Ascending aorta (tissue), 2 donors: Measurements from ENCODE around the gene PDZRN3. TPM values are rescaled to one million over a fixed set of nuclear protein-coding genes. Genes with fewer than 3 reads are reported as not detected.

Experiments
- DNase-seq, 2 donors: peaks; one replicate each; pipeline ENCODE4 v3.0.0-alpha.2; 2019; ENCODE audit warnings: low spot score in 2 of 2
- H3K27ac ChIP-seq, 2 donors: fragments of 200-600 bp; sonication (generic); one replicate each; pipeline ENCODE4 v1.5.1; 2016 to 2017; ENCODE audit warnings: mild to moderate bottlenecking in 1 of 2
- H3K27me3 ChIP-seq: fragments of 200-600 bp; sonication (generic); one replicate; pipeline ENCODE4 v1.5.1; 2017
- H3K36me3 ChIP-seq, 2 donors: fragments of 200-600 bp; sonication (generic); one replicate each; pipeline ENCODE4 v1.5.1; 2016
- H3K4me1 ChIP-seq, 2 donors: fragments of 200-600 bp; sonication (generic); one replicate each; pipeline ENCODE4 v1.5.1; 2016 to 2017; ENCODE audit warnings: mild to moderate bottlenecking in 1 of 2
- H3K4me3 ChIP-seq, 2 donors: fragments of 200-600 bp; sonication (generic); one replicate each; pipeline ENCODE4 v1.5.1; 2016 to 2017; ENCODE audit warnings: mild to moderate bottlenecking in 1 of 2
- H3K9me3 ChIP-seq, 2 donors: fragments of 200-600 bp; sonication (generic); one replicate each; pipeline ENCODE4 v1.5.1; 2016
- CTCF ChIP-seq, 3 experiments: fragments of 200-600 bp in 2 of 3; fragments of 450-650 bp in 1 of 3; sonication (generic) in 2 of 3; IDR thresholded peaks; one replicate each; pipeline ENCODE4 v1.5.1; 2016 to 2019; ENCODE audit warnings: antibody characterized with exemption in 3 of 3, mild to moderate bottlenecking in 1 of 3, moderate library complexity in 1 of 3
- intact Hi-C: fragments of 100-400 bp; cut with DNase I; formaldehyde crosslinking; loops from one replicate; pipeline ENCODE4 v1.15.1; 2023
- total RNA-seq: library from RNA; depleted of rRNA; stranded (reverse); fragments of >200 nt; gene quantifications from one replicate; pipeline ENCODE4 v1.1.0, GENCODE V29; 2016

Gene PDZRN3
- total RNA-seq, 1 donor from 2014 or later, result 71.9 TPM

GRCh38 chr3:73451301-73451944, 173.3 kb downstream of the PDZRN3 start:
- intact Hi-C loops, result no loop called here
- Histone ChIP-seq H3K27ac (no peak overlapping the region), H3K4me1 (peaks cover 5 to 38% of the 10 kb centered on the region in 2 donors), H3K27me3 (no peaks in the 10 kb centered on the region), H3K36me3 (no peaks in the 10 kb centered on the region), H3K4me3 (no peak overlapping the region), H3K9me3 (no peaks in the 10 kb centered on the region)
- TF ChIP-seq CTCF (IDR thresholded peaks at IDR 0.05), result no peak
- no peak for DNase-seq

DNA sequence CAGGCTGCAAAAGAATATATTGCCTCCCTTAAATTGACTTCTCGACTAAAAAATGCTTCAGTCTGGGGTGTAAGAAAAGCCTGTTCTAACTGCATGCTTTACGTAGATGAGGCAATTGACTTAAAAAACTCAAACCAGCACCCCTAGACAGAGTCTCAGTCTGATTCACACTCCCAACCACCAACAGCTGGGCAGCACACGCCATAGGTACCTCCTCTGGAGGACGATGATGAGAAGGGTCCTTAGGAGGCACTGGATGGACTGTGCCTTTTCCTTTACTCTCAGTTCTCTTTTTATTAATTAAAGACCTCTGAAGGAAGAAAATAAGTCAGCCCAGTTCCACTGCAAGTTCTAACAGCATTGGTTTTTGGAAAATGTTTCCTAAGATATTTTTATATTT, 175.0 kb downstream of the PDZRN3 start:
- no peaks in the 10 kb centered on the region for H3K9me3 ChIP-seq
- no peak for DNase-seq
- no peak overlapping the region for H3K4me3 ChIP-seq
- H3K4me1 ChIP-seq, result peaks cover 5 to 36% of the 10 kb centered on the region in 2 donors
- H3K27ac ChIP-seq, result no peak overlapping the region
- no peaks in the 10 kb centered on the region for H3K27me3 ChIP-seq
- no peaks in the 10 kb centered on the region for H3K36me3 ChIP-seq
- TF ChIP-seq CTCF (IDR thresholded peaks at IDR 0.05), result no peak
- intact Hi-C loops, result loop anchor here (5.0 kb wide), 1 partner anchor 347 kb away; no protein-coding TSS in a partner anchor

GRCh38 chr3:73448761-73449301, 175.9 kb downstream of the PDZRN3 start:
- peaks cover under 1 to 30% of the 10 kb centered on the region in 2 donors for H3K4me1 ChIP-seq
- no peaks in the 10 kb centered on the region for H3K27me3 ChIP-seq
- DNase-seq, result no peak
- intact Hi-C loops, result loop anchor here (5.0 kb wide), 1 partner anchor 347 kb away; no protein-coding TSS in a partner anchor
- H3K27ac ChIP-seq, result no peak overlapping the region
- no peak for TF ChIP-seq CTCF (IDR thresholded peaks at IDR 0.05)
- no peaks in the 10 kb centered on the region for H3K9me3 ChIP-seq
- H3K4me3 ChIP-seq, result no peak overlapping the region
- H3K36me3 ChIP-seq, result no peaks in the 10 kb centered on the region

DNA sequence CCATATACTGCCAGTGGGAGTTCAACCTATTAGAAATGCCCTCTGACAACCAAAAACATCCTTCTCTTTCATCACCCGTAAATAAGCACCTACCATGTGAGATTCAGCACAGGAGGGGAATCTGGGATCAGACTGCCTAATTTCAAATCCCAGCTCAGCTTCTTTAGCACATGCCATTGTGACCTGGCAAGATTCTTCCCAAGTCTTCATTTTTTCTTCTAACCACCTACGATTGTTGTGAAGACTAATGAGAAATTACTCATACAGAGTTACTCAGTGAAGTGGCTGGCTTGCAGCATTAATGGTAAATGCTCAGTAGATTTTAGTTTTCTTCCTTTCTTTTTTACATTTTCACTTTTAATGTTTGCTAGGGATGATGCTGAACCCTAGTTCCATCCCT, 176.7 kb downstream of the PDZRN3 start:
- no peak for DNase-seq
- Histone ChIP-seq H3K4me3 (no peak overlapping the region), H3K36me3 (no peaks in the 10 kb centered on the region), H3K4me1 (peaks cover 0 to 28% of the 10 kb centered on the region in 2 donors), H3K27ac (no peak overlapping the region), H3K27me3 (no peaks in the 10 kb centered on the region), H3K9me3 (no peaks in the 10 kb centered on the region)
- intact Hi-C loops, result loop anchor here (5.0 kb wide), 1 partner anchor 346 kb away; no protein-coding TSS in a partner anchor
- TF ChIP-seq CTCF (IDR thresholded peaks at IDR 0.05), result no peak

DNA sequence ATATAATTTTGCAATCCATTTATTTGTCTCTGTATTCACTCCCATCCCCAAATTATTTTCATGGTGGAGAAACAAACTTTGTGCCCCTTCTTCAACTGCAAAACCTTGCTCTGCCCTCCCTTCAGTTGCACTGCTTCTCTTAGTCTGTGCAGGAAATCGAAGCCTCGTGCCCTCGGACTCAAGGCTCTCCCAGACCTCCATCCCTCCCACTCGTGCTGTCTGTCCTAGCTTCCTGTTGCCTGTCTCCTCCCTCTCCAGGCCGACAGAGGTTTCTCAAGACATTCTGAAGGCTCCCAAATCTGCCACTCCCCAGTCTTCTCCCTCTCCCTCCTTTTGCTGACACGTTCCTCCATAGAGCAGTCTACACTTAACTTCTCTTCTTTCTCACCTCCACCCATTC, 177.6 kb downstream of the PDZRN3 start:
- Histone ChIP-seq H3K27me3 (no peaks in the 10 kb centered on the region), H3K27ac (no peak overlapping the region), H3K9me3 (no peaks in the 10 kb centered on the region), H3K4me3 (no peak overlapping the region), H3K4me1 (peaks cover 0 to 25% of the 10 kb centered on the region in 2 donors), H3K36me3 (no peaks in the 10 kb centered on the region)
- no peak for TF ChIP-seq CTCF (IDR thresholded peaks at IDR 0.05)
- no peak for DNase-seq
- intact Hi-C loops, result loop anchor here (5.0 kb wide), 1 partner anchor 345 kb away; no protein-coding TSS in a partner anchor
